H9 (cell line): Measurements from ENCODE around the gene CSRNP2. TPM values are rescaled to one million over a fixed set of nuclear protein-coding genes. Genes with fewer than 3 reads are reported as not detected.

Experiments
- DNase-seq: peaks from one replicate; pipeline ENCODE4 v3.0.0-alpha.2; 2017
- H2AFZ ChIP-seq: one replicate; pipeline ENCODE4 v1.6.1; 2013; ENCODE audit warnings: mild to moderate bottlenecking, low read length, control low read depth, moderate library complexity
- H2AK5ac ChIP-seq: 2 replicates; pipeline ENCODE4 v1.6.1; 2013; ENCODE audit warnings: low read length, control low read depth, mixed read lengths; ENCODE audit not compliant: insufficient read length
- H2BK120ac ChIP-seq: one replicate; pipeline ENCODE4 v1.6.1; 2013; ENCODE audit warnings: low read depth, mild to moderate bottlenecking, low read length, control low read depth, inconsistent platforms; ENCODE audit not compliant: poor library complexity, severe bottlenecking
- H2BK12ac ChIP-seq: 2 replicates; pipeline ENCODE4 v1.6.1; 2013; ENCODE audit warnings: low read length, control low read depth, mixed read lengths, low read depth; ENCODE audit not compliant: insufficient read length
- H2BK15ac ChIP-seq: 2 replicates; pipeline ENCODE4 v1.6.1; 2013; ENCODE audit warnings: low read depth, low read length, control low read depth
- H2BK20ac ChIP-seq: one replicate; pipeline ENCODE4 v1.6.1; 2013; ENCODE audit warnings: low read depth, mild to moderate bottlenecking, low read length, control low read depth, inconsistent platforms; ENCODE audit not compliant: poor library complexity, severe bottlenecking
- H2BK5ac ChIP-seq: 2 replicates; pipeline ENCODE4 v1.6.1; 2013; ENCODE audit warnings: low read length, control low read depth, mixed read lengths; ENCODE audit not compliant: insufficient read length
- H3K14ac ChIP-seq: 2 replicates; pipeline ENCODE4 v1.6.1; 2013; ENCODE audit warnings: low read length, control low read depth; ENCODE audit not compliant: insufficient read depth
- H3K18ac ChIP-seq: 2 replicates; pipeline ENCODE4 v1.6.1; 2013; ENCODE audit warnings: low read depth, mild to moderate bottlenecking, mixed read lengths, low read length, control low read depth; ENCODE audit not compliant: insufficient read length
- H3K23ac ChIP-seq: 2 replicates; pipeline ENCODE4 v1.6.1; 2013; ENCODE audit warnings: low read length, control low read depth, mixed read lengths, low read depth; ENCODE audit not compliant: insufficient read length
- H3K23me2 ChIP-seq: 2 replicates; pipeline ENCODE4 v1.6.1; 2013; ENCODE audit warnings: low read depth, mild to moderate bottlenecking, mixed read lengths, low read length, control low read depth; ENCODE audit not compliant: insufficient read length, poor library complexity, severe bottlenecking
- H3K27ac ChIP-seq: 2 replicates; pipeline ENCODE4 v1.5.1; 2013; ENCODE audit warnings: low read length, control low read depth, mixed read lengths, low read depth; ENCODE audit not compliant: insufficient read length
- H3K27me3 ChIP-seq: 2 replicates; pipeline ENCODE4 v1.6.1; 2013; ENCODE audit warnings: low read length, control low read depth, inconsistent platforms; ENCODE audit not compliant: insufficient read depth
- H3K4ac ChIP-seq: 2 replicates; pipeline ENCODE4 v1.6.1; 2013; ENCODE audit warnings: low read depth, mild to moderate bottlenecking, control low read depth, inconsistent platforms, low read length, moderate library complexity
- H3K4me1 ChIP-seq: 2 replicates; pipeline ENCODE4 v1.6.1; 2013; ENCODE audit warnings: low read length, control low read depth, inconsistent platforms; ENCODE audit not compliant: insufficient read depth
- H3K4me2 ChIP-seq: 2 replicates; pipeline ENCODE4 v1.6.1; 2013; ENCODE audit warnings: low read length, control low read depth, mixed read lengths; ENCODE audit not compliant: insufficient read length, insufficient read depth
- H3K56ac ChIP-seq: 2 replicates; pipeline ENCODE4 v1.6.1; 2013; ENCODE audit warnings: low read depth, mild to moderate bottlenecking, mixed read lengths, low read length, control low read depth; ENCODE audit not compliant: insufficient read length
- H3K79me1 ChIP-seq: 2 replicates; pipeline ENCODE4 v1.6.1; 2013; ENCODE audit warnings: low read depth, mild to moderate bottlenecking, moderate library complexity, low read length, control low read depth, inconsistent platforms; ENCODE audit not compliant: insufficient read depth, poor library complexity, severe bottlenecking
- H3K79me2 ChIP-seq: 2 replicates; pipeline ENCODE4 v1.6.1; 2013; ENCODE audit warnings: low read length, control low read depth, inconsistent platforms; ENCODE audit not compliant: insufficient read depth
- H3K9ac ChIP-seq: 2 replicates; pipeline ENCODE4 v1.6.1; 2013; ENCODE audit warnings: low read length, control low read depth, mixed read lengths; ENCODE audit not compliant: insufficient read length; ENCODE audit errors: extremely low read depth
- H3K9me3 ChIP-seq: one replicate; pipeline ENCODE4 v1.6.1; 2013; ENCODE audit warnings: low read depth, low read length, inconsistent platforms; ENCODE audit not compliant: control insufficient read depth
- H3T11ph ChIP-seq: one replicate; pipeline ENCODE4 v1.6.1; 2013; ENCODE audit warnings: mild to moderate bottlenecking, low read length, control low read depth, inconsistent platforms
- H4K20me1 ChIP-seq: one replicate; pipeline ENCODE4 v1.6.1; 2013; ENCODE audit not compliant: control insufficient read depth, insufficient read length, insufficient read depth
- H4K5ac ChIP-seq: 2 replicates; pipeline ENCODE4 v1.6.1; 2013; ENCODE audit warnings: low read depth, mild to moderate bottlenecking, mixed read lengths, low read length, control low read depth; ENCODE audit not compliant: insufficient read length
- H4K8ac ChIP-seq: replicated peaks from 2 replicates; pipeline ENCODE4 v1.6.1; 2013; ENCODE audit warnings: low read length, control low read depth, mixed read lengths, low read depth; ENCODE audit not compliant: insufficient read length
- H4K91ac ChIP-seq: 2 replicates; pipeline ENCODE4 v1.6.1; 2013; ENCODE audit warnings: low read depth, mild to moderate bottlenecking, moderate library complexity, mixed read lengths, low read length, control low read depth; ENCODE audit not compliant: insufficient read length
- H3K27ac Mint-ChIP-seq, 3 experiments: 2 replicates in 2 of 3; 3 replicates in 1 of 3; pipeline ENCODE4 v1.8.0; 2020 to 2021; ENCODE audit warnings: mixed read lengths in 3 of 3, mild to moderate bottlenecking in 1 of 3, moderate library complexity in 1 of 3
- H3K27me3 Mint-ChIP-seq: 2 replicates; pipeline ENCODE4 v1.8.0; 2021; ENCODE audit warnings: low read depth, mild to moderate bottlenecking, moderate library complexity, mixed read lengths
- H3K36me3 Mint-ChIP-seq, 3 experiments: 2 replicates in 2 of 3; 3 replicates in 1 of 3; pipeline ENCODE4 v1.8.0; 2020 to 2021; ENCODE audit warnings: low read depth in 3 of 3, mixed read lengths in 3 of 3; ENCODE audit not compliant: insufficient read depth in 1 of 3
- H3K4me1 Mint-ChIP-seq, 2 experiments: 2 replicates each; pipeline ENCODE4 v1.8.0; 2020; ENCODE audit warnings: mixed read lengths in 2 of 2
- H3K4me3 Mint-ChIP-seq, 2 experiments: 2 replicates in 1 of 2; 3 replicates in 1 of 2; pipeline ENCODE4 v1.8.0; 2020 to 2021; ENCODE audit warnings: mild to moderate bottlenecking in 2 of 2, mixed read lengths in 2 of 2, moderate library complexity in 1 of 2
- H3K9me3 Mint-ChIP-seq, 2 experiments: 2 replicates in 1 of 2; 3 replicates in 1 of 2; pipeline ENCODE4 v1.8.0; 2020; ENCODE audit warnings: mild to moderate bottlenecking in 2 of 2, mixed read lengths in 2 of 2, moderate library complexity in 1 of 2
- WGBS: extraction: QIAGEN DNeasy Blood & Tissue Kit; methylation state at CpG from one replicate; pipeline ENCODE4 v1.1.7; 2013; ENCODE audit warnings: missing lambda C conversion rate, low lambda C conversion rate, mixed read lengths; ENCODE audit not compliant: insufficient read length; ENCODE audit errors: extremely low coverage; 5-methylcytosine and 5-hydroxymethylcytosine counted together
- total RNA-seq: library from RNA; stranded (reverse); gene quantifications from 2 replicates; pipeline ENCODE4 v1.2.1, GENCODE V29; 2021
- TF ChIP-seq, protein P1 (sequence below): fragments of 200-600 bp; sonication (generic); conservative IDR thresholded peaks from 3 replicates; pipeline ENCODE4 v1.8.0; 2021; ENCODE audit warnings: antibody characterized with exemption, mild to moderate bottlenecking

Gene CSRNP2
- total RNA-seq, 1 experiment from 2014 or later: 38.6 TPM

DNA sequence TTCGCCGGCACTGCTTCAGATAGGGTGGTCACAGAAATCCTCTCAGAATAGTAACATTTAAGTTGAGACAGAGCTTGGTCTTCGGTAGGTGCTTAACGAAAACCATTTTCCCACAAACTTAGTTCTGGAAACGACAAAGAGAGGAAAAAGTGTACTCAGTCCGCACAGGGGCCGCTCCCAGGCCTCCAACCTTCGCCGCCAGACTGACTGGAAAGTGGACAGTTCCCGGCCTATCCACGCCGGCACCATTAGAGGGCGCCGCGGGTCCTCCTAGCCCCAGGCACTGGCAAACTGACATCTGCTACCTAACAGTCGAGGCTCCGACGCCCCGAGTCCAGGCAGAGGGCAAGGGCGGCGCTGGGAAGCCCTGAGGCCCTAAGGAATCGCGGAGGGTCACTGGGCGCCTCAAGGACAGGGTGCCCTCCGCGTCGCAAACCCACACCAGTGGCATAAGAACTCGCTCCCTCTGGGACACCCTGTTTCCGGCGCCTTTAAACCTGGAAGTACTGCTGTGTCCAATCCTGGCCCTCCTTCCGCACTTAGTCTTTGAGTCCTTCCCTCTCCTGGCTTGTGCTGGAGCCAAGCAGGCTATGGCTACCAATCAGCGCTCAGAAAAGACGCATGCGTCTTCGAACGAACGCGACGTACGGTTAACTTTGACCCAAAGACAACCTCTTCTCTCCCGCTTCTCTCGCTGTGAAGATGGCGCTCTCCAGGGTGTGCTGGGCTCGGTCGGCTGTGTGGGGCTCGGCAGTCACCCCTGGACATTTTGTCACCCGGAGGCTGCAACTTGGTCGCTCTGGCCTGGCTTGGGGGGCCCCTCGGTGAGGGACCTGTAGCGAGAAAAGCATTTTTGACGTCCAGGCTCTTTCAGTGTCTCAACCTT lies 35.5 kb downstream of the CSRNP2 start, which contains the start of gene LETMD1:
LETMD1 (plus strand) TSS at position 673 of the 886 bp plus-strand sequence; CDS start at position 703, 30 bp downstream.
- TF ChIP-seq, protein P1, sequence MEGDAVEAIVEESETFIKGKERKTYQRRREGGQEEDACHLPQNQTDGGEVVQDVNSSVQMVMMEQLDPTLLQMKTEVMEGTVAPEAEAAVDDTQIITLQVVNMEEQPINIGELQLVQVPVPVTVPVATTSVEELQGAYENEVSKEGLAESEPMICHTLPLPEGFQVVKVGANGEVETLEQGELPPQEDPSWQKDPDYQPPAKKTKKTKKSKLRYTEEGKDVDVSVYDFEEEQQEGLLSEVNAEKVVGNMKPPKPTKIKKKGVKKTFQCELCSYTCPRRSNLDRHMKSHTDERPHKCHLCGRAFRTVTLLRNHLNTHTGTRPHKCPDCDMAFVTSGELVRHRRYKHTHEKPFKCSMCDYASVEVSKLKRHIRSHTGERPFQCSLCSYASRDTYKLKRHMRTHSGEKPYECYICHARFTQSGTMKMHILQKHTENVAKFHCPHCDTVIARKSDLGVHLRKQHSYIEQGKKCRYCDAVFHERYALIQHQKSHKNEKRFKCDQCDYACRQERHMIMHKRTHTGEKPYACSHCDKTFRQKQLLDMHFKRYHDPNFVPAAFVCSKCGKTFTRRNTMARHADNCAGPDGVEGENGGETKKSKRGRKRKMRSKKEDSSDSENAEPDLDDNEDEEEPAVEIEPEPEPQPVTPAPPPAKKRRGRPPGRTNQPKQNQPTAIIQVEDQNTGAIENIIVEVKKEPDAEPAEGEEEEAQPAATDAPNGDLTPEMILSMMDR: peak; percentile 95
- 0 out of 2 replicates have a peak, but pooled peaks cover 2% of the 10 kb centered on the region for H3K4me1 ChIP-seq
- no peak within 1 kb of the TSS for H4K8ac ChIP-seq
- no peak within 1 kb of the TSS for H2BK20ac ChIP-seq
- H3K18ac ChIP-seq: peak within 1 kb of the TSS; percentile 60
- H3K79me2 ChIP-seq: no peaks in the 10 kb centered on the region
- peaks cover 6% of the 10 kb centered on the region for H3K23me2 ChIP-seq
- H3K4me2 ChIP-seq: peak within 1 kb of the TSS; percentile 92
- no peaks in the 10 kb centered on the region for H4K20me1 ChIP-seq
- Mint-ChIP-seq H3K4me3 (peak within 1 kb of the TSS; percentile 88 to 94), H3K9me3 (no peaks in the 10 kb centered on the region; a peak in 1 of 5 replicates), H3K36me3 (peaks cover 4 to 9% (median 8%) of the 10 kb centered on the region in 3 experiments; a peak in 5 of 7 replicates), H3K27me3 (no peaks in the 10 kb centered on the region), H3K27ac (peak within 1 kb of the TSS; percentile 21 to 95 (median 70); a peak in 6 of 7 replicates), H3K4me1 (peaks cover 11 to 16% of the 10 kb centered on the region in 2 experiments)
- no peaks in the 10 kb centered on the region for H3K9me3 ChIP-seq
- DNase-seq: peak; percentile 97
- no peaks in the 10 kb centered on the region for H3K27me3 ChIP-seq
- H2BK120ac ChIP-seq: no peak within 1 kb of the TSS
- no peak within 1 kb of the TSS for H3T11ph ChIP-seq
- H3K56ac ChIP-seq: no peak within 1 kb of the TSS
- H3K4ac ChIP-seq: no peak within 1 kb of the TSS
- no peak within 1 kb of the TSS for H4K5ac ChIP-seq
- no peak within 1 kb of the TSS for H2BK15ac ChIP-seq
- H3K79me1 ChIP-seq: no peaks in the 10 kb centered on the region
- no peak within 1 kb of the TSS for H2BK5ac ChIP-seq
- no peak within 1 kb of the TSS for H3K23ac ChIP-seq
- H2AFZ ChIP-seq: no peak within 1 kb of the TSS
- no CpG with 5 or more reads among the region's 51 CpGs for WGBS
- no peak within 1 kb of the TSS for H2AK5ac ChIP-seq
- peak within 1 kb of the TSS; percentile 59; the same call in 1 of the 2 replicates for H3K14ac ChIP-seq
- H4K91ac ChIP-seq: no peak within 1 kb of the TSS
- peak within 1 kb of the TSS; percentile 68 for H3K9ac ChIP-seq
- H2BK12ac ChIP-seq: no peak within 1 kb of the TSS
- H3K27ac ChIP-seq: no peak within 1 kb of the TSS
